Erythroblast (primary cell): ENCODE data around the gene DAB2IP.

Experiments used
- GATA1 ChIP-seq: IDR thresholded peaks from 2 replicates; pipeline ENCODE4 v1.6.1; 2011; ENCODE audit warnings: low read depth, mild to moderate bottlenecking, control low read depth, low read length, moderate library complexity
- POLR2A ChIP-seq: IDR thresholded peaks from 2 replicates; pipeline ENCODE4 v1.6.1; 2011; ENCODE audit warnings: mild to moderate bottlenecking, low read length

GRCh38 chr9:121798941-121799340 lies 147.5 kb downstream of the DAB2IP start:
- TF ChIP-seq POLR2A (no peak), GATA1 (no peak)
